Measurements from ENCODE around the gene PHYHD1.

DNA sequence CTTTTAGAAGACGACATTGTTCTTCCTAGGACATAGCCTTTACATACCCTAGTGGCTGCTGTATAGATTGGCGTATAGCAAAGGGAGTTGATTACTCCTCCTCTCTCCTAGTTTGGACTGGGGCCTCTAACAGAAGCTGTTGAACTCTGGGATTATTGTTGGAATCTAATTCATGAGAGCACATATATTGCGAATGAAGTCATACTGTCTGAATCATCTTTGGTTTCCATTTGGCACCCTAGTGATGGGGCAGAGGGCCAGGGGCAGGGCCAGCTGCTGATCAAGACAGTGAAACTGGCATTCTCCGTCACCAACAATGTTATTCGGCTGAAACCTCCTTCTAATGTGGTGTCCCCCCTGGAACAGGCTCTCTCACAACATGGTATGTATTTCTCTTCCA is 67.0 kb downstream of the PHYHD1 start:
- TF ChIP-seq, protein P1, sequence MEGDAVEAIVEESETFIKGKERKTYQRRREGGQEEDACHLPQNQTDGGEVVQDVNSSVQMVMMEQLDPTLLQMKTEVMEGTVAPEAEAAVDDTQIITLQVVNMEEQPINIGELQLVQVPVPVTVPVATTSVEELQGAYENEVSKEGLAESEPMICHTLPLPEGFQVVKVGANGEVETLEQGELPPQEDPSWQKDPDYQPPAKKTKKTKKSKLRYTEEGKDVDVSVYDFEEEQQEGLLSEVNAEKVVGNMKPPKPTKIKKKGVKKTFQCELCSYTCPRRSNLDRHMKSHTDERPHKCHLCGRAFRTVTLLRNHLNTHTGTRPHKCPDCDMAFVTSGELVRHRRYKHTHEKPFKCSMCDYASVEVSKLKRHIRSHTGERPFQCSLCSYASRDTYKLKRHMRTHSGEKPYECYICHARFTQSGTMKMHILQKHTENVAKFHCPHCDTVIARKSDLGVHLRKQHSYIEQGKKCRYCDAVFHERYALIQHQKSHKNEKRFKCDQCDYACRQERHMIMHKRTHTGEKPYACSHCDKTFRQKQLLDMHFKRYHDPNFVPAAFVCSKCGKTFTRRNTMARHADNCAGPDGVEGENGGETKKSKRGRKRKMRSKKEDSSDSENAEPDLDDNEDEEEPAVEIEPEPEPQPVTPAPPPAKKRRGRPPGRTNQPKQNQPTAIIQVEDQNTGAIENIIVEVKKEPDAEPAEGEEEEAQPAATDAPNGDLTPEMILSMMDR (IDR thresholded peaks at IDR 0.05; ENCODE audit: poor library complexity) = no peak
- no peak for TF ChIP-seq EZH2 (IDR thresholded peaks at IDR 0.05; ENCODE audit: borderline replicate concordance)
- no peak for TF ChIP-seq EZH2phosphoT487 (IDR thresholded peaks at IDR 0.05; ENCODE audit: low read depth, severe bottlenecking, unreplicated experiment)

All from hepatocyte (in vitro differentiated cells).